K562 (cell line): Measurements from ENCODE around the gene RNU5D-1. TPM values are rescaled to one million over a fixed set of nuclear protein-coding genes. Genes with fewer than 3 reads are reported as not detected.

Experiments used
- BCLAF1 ChIP-seq, 2 experiments: fragments of 450-650 bp in 1 of 2; IDR thresholded peaks; 2 replicates each; pipeline ENCODE4 v1.6.1; 2011 to 2017; ENCODE audit warnings: low read depth in 2 of 2, antibody characterized with exemption in 1 of 2, borderline replicate concordance in 1 of 2, low read length in 1 of 2, mild to moderate bottlenecking in 1 of 2, mixed read lengths in 1 of 2; ENCODE audit not compliant: control insufficient read depth in 1 of 2
- CTBP1 ChIP-seq: fragments of 450-650 bp; IDR thresholded peaks from 2 replicates; pipeline ENCODE4 v1.6.1; 2016; ENCODE audit warnings: borderline replicate concordance
- MLLT1 ChIP-seq, 2 experiments: fragments of 450-650 bp; IDR thresholded peaks; 2 replicates each; pipeline ENCODE4 v1.6.1; 2016
- NFYB ChIP-seq: IDR thresholded peaks from 2 replicates; pipeline ENCODE4 v1.6.1; 2011; ENCODE audit warnings: mild to moderate bottlenecking, moderate library complexity; ENCODE audit not compliant: insufficient read length; ENCODE audit errors: extremely low read depth
- NR2C2 ChIP-seq, 2 experiments: fragments of 200-800 bp in 1 of 2; sonication (Bioruptor generic) in 1 of 2; sonication (generic) in 1 of 2; formaldehyde crosslinking in 1 of 2; IDR thresholded peaks; 2 replicates each; pipeline versions ENCODE4 v1.6.1 to v1.8.0; 2016 to 2022; ENCODE audit warnings: mild to moderate bottlenecking in 1 of 2, missing compliant biosample characterization in 1 of 2, missing genetic modification characterization in 1 of 2, missing genetic modification reagents in 1 of 2
- POLR2AphosphoS5 ChIP-seq: IDR thresholded peaks from 2 replicates; pipeline ENCODE4 v1.6.1; 2011; ENCODE audit warnings: mild to moderate bottlenecking, low read depth, low read length, moderate library complexity; ENCODE audit not compliant: control insufficient read depth, insufficient read depth
- POLR2G ChIP-seq: fragments of 200-400 bp; formaldehyde crosslinking; IDR thresholded peaks from 2 replicates; pipeline ENCODE4 v1.6.1; 2017; ENCODE audit warnings: low read depth, mild to moderate bottlenecking, antibody characterized with exemption, low read length, moderate library complexity
- TEAD4 ChIP-seq, 2 experiments: sonication (generic) in 1 of 2; formaldehyde crosslinking in 1 of 2; IDR thresholded peaks; 2 replicates each; pipeline versions ENCODE4 v1.6.1 to v1.8.0; 2012 to 2022; ENCODE audit warnings: borderline replicate concordance in 1 of 2, inconsistent platforms in 1 of 2, low read length in 1 of 2, mild to moderate bottlenecking in 1 of 2, missing genetic modification reagents in 1 of 2
- THRAP3 ChIP-seq: fragments of 450-650 bp; IDR thresholded peaks from 2 replicates; pipeline ENCODE4 v1.6.1; 2016; ENCODE audit warnings: mild to moderate bottlenecking, inconsistent platforms, borderline replicate concordance
- TOE1 ChIP-seq, 2 experiments: fragments of 450-650 bp in 1 of 2; sonication (generic) in 1 of 2; formaldehyde crosslinking in 1 of 2; IDR thresholded peaks; 2 replicates each; pipeline versions ENCODE4 v1.7.1 to v1.8.0; 2016 to 2022; ENCODE audit warnings: borderline replicate concordance in 2 of 2, mild to moderate bottlenecking in 2 of 2, antibody characterized with exemption in 1 of 2, inconsistent platforms in 1 of 2, low read depth in 1 of 2, missing genetic modification reagents in 1 of 2, moderate library complexity in 1 of 2
- ZNF224 ChIP-seq: sonication (generic); formaldehyde crosslinking; IDR thresholded peaks from 2 replicates; pipeline ENCODE4 v1.8.0; 2022; ENCODE audit warnings: mild to moderate bottlenecking, missing genetic modification reagents
- polyA plus RNA-seq, 8 experiments: library from polyadenylated mRNA; depleted of rRNA in 4 of 8; stranded (reverse) in 5 of 8; unstranded in 3 of 8; fragments of >200 nt; fragmentation: Nextera tagmentation in 2 of 8; fragmentation: Illumina TruSeq in 1 of 8; extraction: Ambion mirVana in 2 of 8; extraction: Trizol in 1 of 8; gene quantifications; 2 replicates each; pipeline versions ENCODE4 v1.2.1 to v1.2.3, GENCODE V29; 2011 to 2014; ENCODE audit warnings: inconsistent platforms in 1 of 8, missing spikeins in 1 of 8
- total RNA-seq, 7 experiments: library from RNA; depleted of rRNA in 6 of 7; stranded (reverse); fragments of >200 nt in 6 of 7; fragmentation: Illumina TruSeq in 2 of 7; extraction: Trizol in 2 of 7; gene quantifications; 2 replicates each; pipeline versions ENCODE4 v1.2.1 to v1.2.3, GENCODE V29; 2011 to 2021; ENCODE audit warnings: low replicate concordance in 1 of 7
- TF ChIP-seq, protein P1 (sequence below): fragments of 250-450 bp; sonication (Bioruptor Pico); IDR thresholded peaks from 2 replicates; pipeline ENCODE4 v1.4.0; 2020; ENCODE audit warnings: mild to moderate bottlenecking, moderate library complexity
- TF ChIP-seq, protein P2 (sequence below): fragments of 450-650 bp; formaldehyde crosslinking; conservative IDR thresholded peaks from 2 replicates; pipeline ENCODE4 v1.4.0; 2022; ENCODE audit warnings: mild to moderate bottlenecking, missing genetic modification characterization

Gene RNU5D-1
- total and polyA plus RNA-seq, 9 of the 15 experiments (the other 6 are each of a cell fraction or from before 2014, with no cell fraction given) = under 0.01 TPM; not detected in 8

- TF ChIP-seq TOE1 (IDR thresholded peaks at IDR 0.05; ENCODE audit: borderline replicate concordance) (0 out of 2 replicates have a peak, but pooled peaks have one; percentile 32), TOE1 (CRISPR knock-in tag; IDR thresholded peaks at IDR 0.05; ENCODE audit: borderline replicate concordance, low read depth) (no peak), TEAD4 (IDR thresholded peaks at IDR 0.05; ENCODE audit: low read length) (no peak), TEAD4 (CRISPR knock-in tag; IDR thresholded peaks at IDR 0.05; ENCODE audit: borderline replicate concordance) (no peak), POLR2G (peak; percentile 41; the same call in 1 of the 2 replicates), BCLAF1 (IDR thresholded peaks at IDR 0.05; ENCODE audit: borderline replicate concordance in 1 of 2, control insufficient read depth in 1 of 2, low read depth in 2 of 2, low read length in 1 of 2) (peak in 1 of 2 experiments; percentile 57; a peak in 1 of 4 replicates), MLLT1 (IDR thresholded peaks at IDR 0.05) (peak in 1 of 2 experiments; percentile 68; a peak in 1 of 4 replicates), NR2C2 (CRISPR knock-in tag; IDR thresholded peaks at IDR 0.05) (no peak), NR2C2 (tag; IDR thresholded peaks at IDR 0.05) (no peak), THRAP3 (peak; percentile 83; the same call in 1 of the 2 replicates), CTBP1 (no peak), ZNF224 (no peak), POLR2AphosphoS5 (peak; percentile 63; the same call in 1 of the 2 replicates), NFYB (no peak)
- TF ChIP-seq, protein P1, sequence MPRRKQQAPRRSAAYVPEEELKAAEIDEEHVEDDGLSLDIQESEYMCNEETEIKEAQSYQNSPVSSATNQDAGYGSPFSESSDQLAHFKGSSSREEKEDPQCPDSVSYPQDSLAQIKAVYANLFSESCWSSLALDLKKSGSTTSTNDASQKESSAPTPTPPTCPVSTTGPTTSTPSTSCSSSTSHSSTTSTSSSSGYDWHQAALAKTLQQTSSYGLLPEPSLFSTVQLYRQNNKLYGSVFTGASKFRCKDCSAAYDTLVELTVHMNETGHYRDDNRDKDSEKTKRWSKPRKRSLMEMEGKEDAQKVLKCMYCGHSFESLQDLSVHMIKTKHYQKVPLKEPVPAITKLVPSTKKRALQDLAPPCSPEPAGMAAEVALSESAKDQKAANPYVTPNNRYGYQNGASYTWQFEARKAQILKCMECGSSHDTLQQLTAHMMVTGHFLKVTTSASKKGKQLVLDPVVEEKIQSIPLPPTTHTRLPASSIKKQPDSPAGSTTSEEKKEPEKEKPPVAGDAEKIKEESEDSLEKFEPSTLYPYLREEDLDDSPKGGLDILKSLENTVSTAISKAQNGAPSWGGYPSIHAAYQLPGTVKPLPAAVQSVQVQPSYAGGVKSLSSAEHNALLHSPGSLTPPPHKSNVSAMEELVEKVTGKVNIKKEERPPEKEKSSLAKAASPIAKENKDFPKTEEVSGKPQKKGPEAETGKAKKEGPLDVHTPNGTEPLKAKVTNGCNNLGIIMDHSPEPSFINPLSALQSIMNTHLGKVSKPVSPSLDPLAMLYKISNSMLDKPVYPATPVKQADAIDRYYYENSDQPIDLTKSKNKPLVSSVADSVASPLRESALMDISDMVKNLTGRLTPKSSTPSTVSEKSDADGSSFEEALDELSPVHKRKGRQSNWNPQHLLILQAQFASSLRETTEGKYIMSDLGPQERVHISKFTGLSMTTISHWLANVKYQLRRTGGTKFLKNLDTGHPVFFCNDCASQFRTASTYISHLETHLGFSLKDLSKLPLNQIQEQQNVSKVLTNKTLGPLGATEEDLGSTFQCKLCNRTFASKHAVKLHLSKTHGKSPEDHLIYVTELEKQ (CRISPR knock-in tag) = no peak
- TF ChIP-seq, protein P2, sequence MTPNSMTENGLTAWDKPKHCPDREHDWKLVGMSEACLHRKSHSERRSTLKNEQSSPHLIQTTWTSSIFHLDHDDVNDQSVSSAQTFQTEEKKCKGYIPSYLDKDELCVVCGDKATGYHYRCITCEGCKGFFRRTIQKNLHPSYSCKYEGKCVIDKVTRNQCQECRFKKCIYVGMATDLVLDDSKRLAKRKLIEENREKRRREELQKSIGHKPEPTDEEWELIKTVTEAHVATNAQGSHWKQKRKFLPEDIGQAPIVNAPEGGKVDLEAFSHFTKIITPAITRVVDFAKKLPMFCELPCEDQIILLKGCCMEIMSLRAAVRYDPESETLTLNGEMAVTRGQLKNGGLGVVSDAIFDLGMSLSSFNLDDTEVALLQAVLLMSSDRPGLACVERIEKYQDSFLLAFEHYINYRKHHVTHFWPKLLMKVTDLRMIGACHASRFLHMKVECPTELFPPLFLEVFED = peak; percentile 50; the same call in 1 of the 2 replicates
Observed at GRCh38 chr1:44780583-44781121, 49.7 kb upstream of the RNU5D-1 start (continued).
